ENCODE data around the gene KLF7. TPM values are rescaled to one million over a fixed set of nuclear protein-coding genes. Genes with fewer than 3 reads are reported as not detected.

Gene KLF7
- total RNA-seq, 1 experiment from 2014 or later, result 32.2 TPM

DNA sequence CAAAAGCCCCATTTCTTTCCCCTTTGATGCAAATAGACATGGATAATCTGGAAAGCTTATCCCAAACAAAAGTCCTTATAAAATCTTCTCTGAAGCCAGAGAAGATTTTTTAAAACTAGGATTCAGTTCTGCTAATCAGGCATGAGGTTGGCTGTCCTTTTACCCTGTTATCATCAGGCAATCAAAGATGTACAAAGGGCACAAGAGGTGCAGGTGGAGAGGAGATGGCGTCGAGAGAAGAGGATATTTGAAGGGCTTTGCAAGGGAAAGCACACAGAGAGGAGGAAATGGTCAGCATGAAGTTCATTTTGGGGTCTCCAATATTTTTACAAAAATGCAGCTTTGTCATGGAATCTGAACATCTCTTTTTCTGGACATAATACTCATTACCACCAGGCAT, 88.5 kb downstream of the KLF7 start:
- no CpG with 5 or more reads among the region's 2 CpGs for WGBS (ENCODE audit: extremely low coverage, insufficient read length, low lambda C conversion rate)
- no peak overlapping the region for H3K9ac ChIP-seq (ENCODE audit: extremely low read depth, insufficient read length, low read length)

More for the DNA sequence above, 88.5 kb downstream of the KLF7 start:
- H3K79me1 ChIP-seq (ENCODE audit: insufficient read depth, low read depth, low read length, poor library complexity, severe bottlenecking), result no peaks in the 10 kb centered on the region
- no peak overlapping the region for H2BK120ac ChIP-seq (ENCODE audit: low read depth, low read length, poor library complexity, severe bottlenecking)
- H3K27me3 ChIP-seq (ENCODE audit: insufficient read depth, low read length), result no peaks in the 10 kb centered on the region
- Mint-ChIP-seq H3K27ac (no peak overlapping the region), H3K4me1 (peaks cover 35 to 37% of the 10 kb centered on the region in 2 experiments), H3K4me3 (no peak overlapping the region), H3K36me3 (ENCODE audit: insufficient read depth in 1 of 3, low read depth in 3 of 3) (peaks cover 14 to 37% (median 25%) of the 10 kb centered on the region in 3 experiments; a peak in 6 of 7 replicates), H3K27me3 (ENCODE audit: low read depth) (no peaks in the 10 kb centered on the region), H3K9me3 (no peaks in the 10 kb centered on the region; a peak in 1 of 5 replicates)
- peaks cover 10% of the 10 kb centered on the region; the same call in 1 of the 2 replicates for H3K4me1 ChIP-seq (ENCODE audit: insufficient read depth, low read length)
- no peaks in the 10 kb centered on the region for H3K23me2 ChIP-seq (ENCODE audit: insufficient read length, low read depth, low read length, poor library complexity, severe bottlenecking)
- H3K18ac ChIP-seq (ENCODE audit: insufficient read length, low read depth, low read length), result no peak overlapping the region
- H3K27ac ChIP-seq (ENCODE audit: insufficient read length, low read depth, low read length), result no peak overlapping the region
- no peak for TF ChIP-seq CTCF (conservative IDR thresholded peaks at IDR 0.05)
- no peak overlapping the region for H3K23ac ChIP-seq (ENCODE audit: insufficient read length, low read depth, low read length)
- DNase-seq, result no peak
- no peak overlapping the region for H2BK5ac ChIP-seq (ENCODE audit: insufficient read length, low read length)
- no peak overlapping the region for H3K14ac ChIP-seq (ENCODE audit: insufficient read depth, low read length)
- H2AFZ ChIP-seq (ENCODE audit: low read length), result no peak overlapping the region
- H2BK15ac ChIP-seq (ENCODE audit: low read depth, low read length), result no peak overlapping the region
- H3K4ac ChIP-seq (ENCODE audit: low read depth, low read length), result no peak overlapping the region
- H3K56ac ChIP-seq (ENCODE audit: insufficient read length, low read depth, low read length), result no peak overlapping the region
- no peak overlapping the region for H4K91ac ChIP-seq (ENCODE audit: insufficient read length, low read depth, low read length)
- no peaks in the 10 kb centered on the region for H3K9me3 ChIP-seq (ENCODE audit: control insufficient read depth, low read depth, low read length)
- no peak overlapping the region for H4K8ac ChIP-seq (replicated peaks; ENCODE audit: insufficient read length, low read depth, low read length)
- no peak overlapping the region for H4K5ac ChIP-seq (ENCODE audit: insufficient read length, low read depth, low read length)
- no peak overlapping the region for H2BK12ac ChIP-seq (ENCODE audit: insufficient read length, low read depth, low read length)
- H2BK20ac ChIP-seq (ENCODE audit: low read depth, low read length, poor library complexity, severe bottlenecking), result no peak overlapping the region
- no peaks in the 10 kb centered on the region for H3K79me2 ChIP-seq (ENCODE audit: insufficient read depth, low read length)
- no peak overlapping the region for H3T11ph ChIP-seq (ENCODE audit: low read length)
- no peaks in the 10 kb centered on the region for H4K20me1 ChIP-seq (ENCODE audit: control insufficient read depth, insufficient read depth, insufficient read length)
- H3K4me2 ChIP-seq (ENCODE audit: insufficient read depth, insufficient read length, low read length), result no peak overlapping the region
- H2AK5ac ChIP-seq (ENCODE audit: insufficient read length, low read length), result no peak overlapping the region
